A673 (cell line): Measurements from ENCODE around the gene RPRD1B.

Experiments used
- EZH2 ChIP-seq: fragments of 200-600 bp; sonication (generic); IDR thresholded peaks from 2 replicates; pipeline ENCODE4 v1.6.1; 2017; ENCODE audit warnings: borderline replicate concordance, low read depth, mild to moderate bottlenecking, mixed read lengths, antibody characterized with exemption, low read length; ENCODE audit not compliant: poor library complexity, severe bottlenecking
- TF ChIP-seq, protein P1 (sequence below): fragments of 300-800, 200-600 bp; sonication (generic); conservative IDR thresholded peaks from 2 replicates; pipeline ENCODE4 v1.5.1; 2017; ENCODE audit warnings: low read depth, mild to moderate bottlenecking, antibody characterized with exemption, low read length, moderate library complexity, mixed read lengths

DNA sequence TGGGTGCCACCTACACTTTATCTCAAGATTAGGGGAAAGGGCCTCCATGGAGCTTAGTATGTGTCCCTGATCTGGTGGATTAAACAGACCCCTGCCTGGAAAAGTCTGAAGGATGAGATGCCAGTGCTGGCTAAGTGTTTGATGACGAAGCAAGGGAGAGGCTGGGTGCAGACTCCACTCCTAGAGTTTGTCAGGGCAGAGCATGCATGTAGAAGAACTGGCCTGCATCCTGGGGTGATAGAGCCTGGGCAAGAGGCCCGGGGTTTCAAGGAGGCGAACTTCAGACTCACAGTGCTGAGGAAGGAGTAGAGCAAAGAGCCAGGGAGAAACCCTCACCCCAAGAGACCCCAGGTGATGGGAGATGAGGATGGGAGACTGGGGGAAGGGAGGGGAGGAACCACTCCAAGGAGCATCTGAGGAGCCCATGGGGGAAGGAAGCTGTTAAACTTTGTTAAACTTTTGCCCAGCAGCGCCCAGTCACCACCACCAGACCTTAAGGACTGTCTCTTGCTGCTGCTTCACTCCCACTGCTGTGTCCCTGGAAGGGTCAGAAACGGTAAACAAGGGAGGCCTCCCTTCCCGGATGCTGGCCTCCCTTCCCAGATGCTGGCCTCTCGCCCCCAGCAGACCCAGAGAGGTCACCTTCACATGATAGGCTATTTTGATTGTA is 61.6 kb downstream of the RPRD1B start:
- TF ChIP-seq, protein P1, sequence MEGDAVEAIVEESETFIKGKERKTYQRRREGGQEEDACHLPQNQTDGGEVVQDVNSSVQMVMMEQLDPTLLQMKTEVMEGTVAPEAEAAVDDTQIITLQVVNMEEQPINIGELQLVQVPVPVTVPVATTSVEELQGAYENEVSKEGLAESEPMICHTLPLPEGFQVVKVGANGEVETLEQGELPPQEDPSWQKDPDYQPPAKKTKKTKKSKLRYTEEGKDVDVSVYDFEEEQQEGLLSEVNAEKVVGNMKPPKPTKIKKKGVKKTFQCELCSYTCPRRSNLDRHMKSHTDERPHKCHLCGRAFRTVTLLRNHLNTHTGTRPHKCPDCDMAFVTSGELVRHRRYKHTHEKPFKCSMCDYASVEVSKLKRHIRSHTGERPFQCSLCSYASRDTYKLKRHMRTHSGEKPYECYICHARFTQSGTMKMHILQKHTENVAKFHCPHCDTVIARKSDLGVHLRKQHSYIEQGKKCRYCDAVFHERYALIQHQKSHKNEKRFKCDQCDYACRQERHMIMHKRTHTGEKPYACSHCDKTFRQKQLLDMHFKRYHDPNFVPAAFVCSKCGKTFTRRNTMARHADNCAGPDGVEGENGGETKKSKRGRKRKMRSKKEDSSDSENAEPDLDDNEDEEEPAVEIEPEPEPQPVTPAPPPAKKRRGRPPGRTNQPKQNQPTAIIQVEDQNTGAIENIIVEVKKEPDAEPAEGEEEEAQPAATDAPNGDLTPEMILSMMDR: no peak
- no peak for TF ChIP-seq EZH2
